Transverse colon (tissue), 4 donors: Measurements from ENCODE around the gene CYP19A1. TPM values are rescaled to one million over a fixed set of nuclear protein-coding genes. Genes with fewer than 3 reads are reported as not detected.

ENCODE experiments used
- DNase-seq: peaks from one replicate; pipeline ENCODE4 v3.0.0-alpha.2; 2019
- H3K27ac ChIP-seq, 4 donors: fragments of 200-600 bp; sonication (generic); 2 replicates each; pipeline ENCODE4 v1.5.1; 2016 to 2018; ENCODE audit warnings: inconsistent platforms in 4 of 4
- H3K27me3 ChIP-seq: fragments of 200-600 bp; sonication (generic); 2 replicates; pipeline ENCODE4 v1.5.1; 2017; ENCODE audit warnings: inconsistent platforms
- H3K36me3 ChIP-seq, 4 donors: fragments of 200-600 bp; sonication (generic); 2 replicates each; pipeline ENCODE4 v1.5.1; 2017 to 2019; ENCODE audit warnings: inconsistent platforms in 4 of 4
- H3K4me1 ChIP-seq, 4 donors: fragments of 200-600 bp; sonication (generic); 2 replicates each; pipeline ENCODE4 v1.5.1; 2017 to 2020; ENCODE audit warnings: inconsistent platforms in 4 of 4
- H3K4me3 ChIP-seq, 4 donors: fragments of 200-600 bp; sonication (generic); 1 replicate in 1 of 4; 2 replicates in 3 of 4; pipeline versions ENCODE4 v1.5.1 to v1.6.1; 2017 to 2019; ENCODE audit warnings: inconsistent platforms in 4 of 4
- H3K9me3 ChIP-seq, 2 donors: fragments of 200-600 bp; sonication (generic); 2 replicates each; pipeline ENCODE4 v1.5.1; 2017 to 2019; ENCODE audit warnings: inconsistent platforms in 2 of 2
- CTCF ChIP-seq, 5 experiments: fragments of 200-600 bp in 3 of 5; fragments of 450-650 bp in 2 of 5; sonication (generic) in 3 of 5; IDR thresholded peaks; 1 replicate in 2 of 5; 2 replicates in 3 of 5; pipeline ENCODE4 v1.5.1; 2016 to 2017; ENCODE audit warnings: antibody characterized with exemption in 5 of 5, inconsistent platforms in 3 of 5, mild to moderate bottlenecking in 2 of 5, moderate library complexity in 1 of 5
- EP300 ChIP-seq: sonication (generic); formaldehyde crosslinking; IDR thresholded peaks from one replicate; pipeline ENCODE4 v1.6.1; 2017; ENCODE audit warnings: antibody characterized with exemption, low read depth
- POLR2A ChIP-seq: fragments of 450-650 bp; IDR thresholded peaks from one replicate; pipeline ENCODE4 v1.6.1; 2016; ENCODE audit warnings: antibody characterized with exemption, mild to moderate bottlenecking, moderate library complexity
- POLR2AphosphoS5 ChIP-seq, 3 donors: sonication (generic); formaldehyde crosslinking; IDR thresholded peaks; one replicate each; pipeline ENCODE4 v1.6.1; 2016; ENCODE audit warnings: antibody characterized with exemption in 3 of 3
- WGBS, 2 donors: methylation state at CpG; one replicate each; pipeline ENCODE4 v1.1.5; 2018; ENCODE audit warnings: low coverage in 1 of 2; 5-methylcytosine and 5-hydroxymethylcytosine counted together
- in situ Hi-C, 4 donors: fragments of 200-750 bp; cut with MboI; loops; one replicate each; pipeline versions ENCODE4 v1.15.0 to v1.15.1; 2017; ENCODE audit warnings: low sequenced_read_pairs in 3 of 4, low pct_ligation_motif_present in 1 of 4, low pct_unique_long_range_greater_than_20kb in 1 of 4
- intact Hi-C: fragments of 100-400 bp; cut with DNase I; formaldehyde crosslinking; loops from one replicate; pipeline ENCODE4 v1.15.1; 2023; ENCODE audit warnings: low total_unique reads
- total RNA-seq, 4 donors: library from RNA; depleted of rRNA; stranded (reverse); fragments of >200 nt; gene quantifications; one replicate each; pipeline ENCODE4 v1.1.0, GENCODE V29; 2016

CYP19A1 gene
- total RNA-seq, 4 donors from 2014 or later, result not detected

- in situ Hi-C loops (no loop called here), intact Hi-C loops (loop anchor here (2.0 kb wide), 1 partner anchor 19 kb away; no protein-coding TSS in a partner anchor)
- Histone ChIP-seq H3K4me3 (peak within 1 kb of the TSS in 3 of 4 donors; percentile 9 to 55 (median 30)), H3K9me3 (no peaks in the 10 kb centered on the region), H3K36me3 (no peaks in the 10 kb centered on the region), H3K27me3 (peaks cover 48% of the 10 kb centered on the region), H3K27ac (no peak within 1 kb of the TSS), H3K4me1 (peaks cover 0 to 17% (median 11%) of the 10 kb centered on the region in 4 donors)
- DNase-seq, result no peak
- 28% methylated on average over 5 of the region's 76 CpGs; no CpG with 5 or more reads in 1 of the 2 donors for WGBS, 2 donors
- TF ChIP-seq EP300 (no peak), POLR2A (no peak), POLR2AphosphoS5 (IDR thresholded peaks at IDR 0.05) (no peak), CTCF (IDR thresholded peaks at IDR 0.05) (no peak)
These were observed 3.2 kb upstream of the CYP19A1 start, which contains the start of gene GLDN for GRCh38 chr15:51341366-51342226. Gene GLDN, plus strand, starts transcription at chr15:51341655. Its CDS starts 30 bp downstream, at chr15:51341685.

GRCh38 chr15:51335538-51336410 lies 2.6 kb downstream of the CYP19A1 start:
- no peak for TF ChIP-seq POLR2A
- no peak for TF ChIP-seq CTCF (IDR thresholded peaks at IDR 0.05)
- TF ChIP-seq EP300, result no peak
- TF ChIP-seq POLR2AphosphoS5 (IDR thresholded peaks at IDR 0.05), result peak in 1 of 3 donors; percentile 8
- no peak overlapping the region for H3K4me3 ChIP-seq
- peaks cover 13% of the 10 kb centered on the region for H3K27me3 ChIP-seq
- H3K4me1 ChIP-seq, result peaks cover 0 to 40% (median 13%) of the 10 kb centered on the region in 4 donors
- DNase-seq, result no peak
- intact Hi-C loops (no loop called here), in situ Hi-C loops (no loop called here)
- peak overlapping the region in 2 of 4 donors; percentile 8 to 11 for H3K27ac ChIP-seq
- no peaks in the 10 kb centered on the region for H3K9me3 ChIP-seq
- 67 to 72% methylated on average over 8 to 9 of the region's 9 CpGs for WGBS, 2 donors
- H3K36me3 ChIP-seq, result no peaks in the 10 kb centered on the region

- intact Hi-C loops, result no loop called here
- DNase-seq, result no peak
- no peak for TF ChIP-seq CTCF (IDR thresholded peaks at IDR 0.05)
- TF ChIP-seq POLR2AphosphoS5 (IDR thresholded peaks at IDR 0.05), result no peak
- TF ChIP-seq POLR2A, result no peak
- TF ChIP-seq EP300, result no peak
- H3K36me3 ChIP-seq, result no peaks in the 10 kb centered on the region
- WGBS, 2 donors, result 80 to 92% methylated on average over 4 to 5 of the region's 5 CpGs
- in situ Hi-C loops, result no loop called here
- H3K4me1 ChIP-seq, result peaks cover 0 to 40% (median 13%) of the 10 kb centered on the region in 4 donors
- no peak overlapping the region for H3K4me3 ChIP-seq
- H3K9me3 ChIP-seq, result no peaks in the 10 kb centered on the region
- peaks cover 6% of the 10 kb centered on the region for H3K27me3 ChIP-seq
- H3K27ac ChIP-seq, result peak overlapping the region in 1 of 4 donors; percentile 11
These were observed 3.3 kb downstream of the CYP19A1 start for GRCh38 chr15:51335087-51335486.

GRCh38 chr15:51334011-51334451 lies 4.4 kb downstream of the CYP19A1 start:
- in situ Hi-C loops (no loop called here), intact Hi-C loops (no loop called here)
- Histone ChIP-seq H3K9me3 (no peaks in the 10 kb centered on the region), H3K36me3 (no peaks in the 10 kb centered on the region), H3K4me1 (peaks cover 0 to 40% (median 13%) of the 10 kb centered on the region in 4 donors), H3K27ac (peak overlapping the region in 1 of 4 donors; percentile 14), H3K4me3 (no peak overlapping the region), H3K27me3 (no peaks in the 10 kb centered on the region)
- 10 to 20% methylated on average over 2 of the region's 2 CpGs for WGBS, 2 donors
- DNase-seq, result no peak
- TF ChIP-seq CTCF (IDR thresholded peaks at IDR 0.05) (no peak), EP300 (no peak), POLR2A (no peak), POLR2AphosphoS5 (IDR thresholded peaks at IDR 0.05) (no peak)
